SK-N-SH treated with all-trans-retinoic acid at 6 μM for 48 hours (cell line): ENCODE data around the gene EAPP.

Experiments
- ATAC-seq: fragments of 200-7000 bp; cut with Tn5 transposase; 3 replicates; pipeline ENCODE4 v1.9.1; 2020; ENCODE audit warnings: mild to moderate bottlenecking, moderate library complexity
- ARNTL ChIP-seq: fragments of 450-650 bp; formaldehyde crosslinking; IDR thresholded peaks from 2 replicates; pipeline ENCODE4 v1.5.0; 2020; ENCODE audit warnings: low read depth, mild to moderate bottlenecking, moderate library complexity, borderline replicate concordance
- CSDC2 ChIP-seq: fragments of 250-450 bp; sonication (Bioruptor Pico); IDR thresholded peaks from 2 replicates; pipeline ENCODE4 v1.5.0; 2020; ENCODE audit warnings: mild to moderate bottlenecking, moderate library complexity
- CSRNP3 ChIP-seq: fragments of 250-450 bp; sonication (Bioruptor Pico); IDR thresholded peaks from 2 replicates; pipeline ENCODE4 v1.5.1; 2021; ENCODE audit warnings: mild to moderate bottlenecking, moderate library complexity
- ESRRG ChIP-seq: fragments of 250-450 bp; sonication (Bioruptor Pico); IDR thresholded peaks from 2 replicates; pipeline ENCODE4 v1.6.1; 2021; ENCODE audit warnings: mild to moderate bottlenecking
- GLIS3 ChIP-seq: fragments of 250-450 bp; sonication (Bioruptor Pico); IDR thresholded peaks from 2 replicates; pipeline ENCODE4 v1.5.0; 2020; ENCODE audit warnings: mild to moderate bottlenecking, moderate library complexity
- ISL1 ChIP-seq: fragments of 250-450 bp; sonication (Bioruptor Pico); IDR thresholded peaks from 2 replicates; pipeline ENCODE4 v2.1.2; 2022; ENCODE audit warnings: mild to moderate bottlenecking, moderate library complexity
- OSR1 ChIP-seq: fragments of 250-450 bp; sonication (Bioruptor Pico); IDR thresholded peaks from 2 replicates; pipeline ENCODE4 v1.8.0; 2022; ENCODE audit warnings: moderate library complexity, mild to moderate bottlenecking, inconsistent platforms
- PATZ1 ChIP-seq: fragments of 250-450 bp; sonication (Bioruptor Pico); IDR thresholded peaks from 2 replicates; pipeline ENCODE4 v1.8.0; 2020; ENCODE audit warnings: mild to moderate bottlenecking, moderate library complexity, borderline replicate concordance
- PPARA ChIP-seq: fragments of 250-450 bp; sonication (Bioruptor Pico); IDR thresholded peaks from 2 replicates; pipeline ENCODE4 v1.5.0; 2020; ENCODE audit warnings: mild to moderate bottlenecking, borderline replicate concordance
- SNAI2 ChIP-seq: fragments of 250-450 bp; sonication (Bioruptor Pico); IDR thresholded peaks from 2 replicates; pipeline ENCODE4 v1.5.0; 2020; ENCODE audit warnings: mild to moderate bottlenecking, moderate library complexity
- TOX ChIP-seq: fragments of 250-450 bp; sonication (Bioruptor Pico); IDR thresholded peaks from 2 replicates; pipeline ENCODE4 v1.8.0; 2021; ENCODE audit warnings: mild to moderate bottlenecking, moderate library complexity, borderline replicate concordance
- TSHZ2 ChIP-seq: fragments of 250-450 bp; sonication (Bioruptor Pico); IDR thresholded peaks from 2 replicates; pipeline ENCODE4 v1.5.0; 2020; ENCODE audit warnings: mild to moderate bottlenecking, moderate library complexity
- ZC3H10 ChIP-seq: fragments of 250-450 bp; sonication (Bioruptor Pico); IDR thresholded peaks from 2 replicates; pipeline ENCODE4 v1.5.1; 2021; ENCODE audit warnings: mild to moderate bottlenecking, moderate library complexity
- ZFP3 ChIP-seq: fragments of 250-450 bp; sonication (Bioruptor Pico); IDR thresholded peaks from 2 replicates; pipeline ENCODE4 v1.5.0; 2020; ENCODE audit warnings: mild to moderate bottlenecking, moderate library complexity
- ZFP30 ChIP-seq: fragments of 450-650 bp; formaldehyde crosslinking; IDR thresholded peaks from 2 replicates; pipeline ENCODE4 v1.5.0; 2022; ENCODE audit warnings: mild to moderate bottlenecking, moderate library complexity
- ZNF70 ChIP-seq: fragments of 450-650 bp; formaldehyde crosslinking; IDR thresholded peaks from 2 replicates; pipeline ENCODE4 v1.5.0; 2020; ENCODE audit warnings: mild to moderate bottlenecking, moderate library complexity
- ZNF8 ChIP-seq: fragments of 450-650 bp; formaldehyde crosslinking; IDR thresholded peaks from 2 replicates; pipeline ENCODE4 v1.5.0; 2020; ENCODE audit warnings: mild to moderate bottlenecking, moderate library complexity
- TF ChIP-seq, protein P1 (sequence below): fragments of 250-450 bp; sonication (Bioruptor Pico); IDR thresholded peaks from 2 replicates; pipeline ENCODE4 v1.8.0; 2021; ENCODE audit warnings: low read depth, mild to moderate bottlenecking, moderate library complexity, borderline replicate concordance
- TF ChIP-seq, protein P2 (sequence below): fragments of 250-450 bp; sonication (Bioruptor Pico); IDR thresholded peaks from 2 replicates; pipeline ENCODE4 v1.5.1; 2020; ENCODE audit warnings: low read depth, mild to moderate bottlenecking, moderate library complexity

Gene EAPP

DNA sequence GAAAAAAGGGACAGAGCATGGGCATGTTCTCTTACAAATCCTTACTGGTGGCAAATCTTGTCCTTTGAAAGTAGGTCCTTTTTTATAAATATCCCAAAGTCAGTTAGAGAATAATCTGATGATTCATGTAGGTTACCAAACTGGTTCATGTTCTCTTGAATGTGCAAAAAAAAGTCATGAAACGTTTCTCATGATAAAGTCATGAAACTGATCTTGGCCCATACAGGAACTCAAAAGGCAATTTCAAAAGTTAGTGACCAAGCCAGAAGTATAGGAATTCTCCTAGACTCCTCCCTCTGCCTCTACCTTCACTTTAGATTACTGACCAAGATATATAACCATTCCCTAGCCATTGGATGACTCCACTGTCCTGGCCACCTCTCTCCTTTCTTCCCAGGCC, 50.2 kb downstream of the EAPP start:
- ATAC-seq, result no peak
- TF ChIP-seq PPARA (no peak), ESRRG (CRISPR knock-in tag) (no peak)
- TF ChIP-seq, all 23 proteins: peak for 0

- ATAC-seq, result no peak
- TF ChIP-seq ZNF70 (CRISPR knock-in tag) (no peak), OSR1 (CRISPR knock-in tag) (no peak)
- TF ChIP-seq, protein P1, sequence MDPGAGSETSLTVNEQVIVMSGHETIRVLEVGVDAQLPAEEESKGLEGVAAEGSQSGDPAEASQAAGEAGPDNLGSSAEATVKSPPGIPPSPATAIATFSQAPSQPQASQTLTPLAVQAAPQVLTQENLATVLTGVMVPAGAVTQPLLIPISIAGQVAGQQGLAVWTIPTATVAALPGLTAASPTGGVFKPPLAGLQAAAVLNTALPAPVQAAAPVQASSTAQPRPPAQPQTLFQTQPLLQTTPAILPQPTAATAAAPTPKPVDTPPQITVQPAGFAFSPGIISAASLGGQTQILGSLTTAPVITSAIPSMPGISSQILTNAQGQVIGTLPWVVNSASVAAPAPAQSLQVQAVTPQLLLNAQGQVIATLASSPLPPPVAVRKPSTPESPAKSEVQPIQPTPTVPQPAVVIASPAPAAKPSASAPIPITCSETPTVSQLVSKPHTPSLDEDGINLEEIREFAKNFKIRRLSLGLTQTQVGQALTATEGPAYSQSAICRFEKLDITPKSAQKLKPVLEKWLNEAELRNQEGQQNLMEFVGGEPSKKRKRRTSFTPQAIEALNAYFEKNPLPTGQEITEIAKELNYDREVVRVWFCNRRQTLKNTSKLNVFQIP, result no peak
Observed at GRCh38 chr14:34488528-34488927, 51.0 kb downstream of the EAPP start.

GRCh38 chr14:34484726-34485125, 54.8 kb downstream of the EAPP start:
- ATAC-seq, result no peak
- TF ChIP-seq, protein P2, sequence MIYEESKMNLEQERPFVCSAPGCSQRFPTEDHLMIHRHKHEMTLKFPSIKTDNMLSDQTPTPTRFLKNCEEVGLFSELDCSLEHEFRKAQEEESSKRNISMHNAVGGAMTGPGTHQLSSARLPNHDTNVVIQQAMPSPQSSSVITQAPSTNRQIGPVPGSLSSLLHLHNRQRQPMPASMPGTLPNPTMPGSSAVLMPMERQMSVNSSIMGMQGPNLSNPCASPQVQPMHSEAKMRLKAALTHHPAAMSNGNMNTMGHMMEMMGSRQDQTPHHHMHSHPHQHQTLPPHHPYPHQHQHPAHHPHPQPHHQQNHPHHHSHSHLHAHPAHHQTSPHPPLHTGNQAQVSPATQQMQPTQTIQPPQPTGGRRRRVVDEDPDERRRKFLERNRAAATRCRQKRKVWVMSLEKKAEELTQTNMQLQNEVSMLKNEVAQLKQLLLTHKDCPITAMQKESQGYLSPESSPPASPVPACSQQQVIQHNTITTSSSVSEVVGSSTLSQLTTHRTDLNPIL (CRISPR knock-in tag), result no peak
- TF ChIP-seq TSHZ2 (CRISPR knock-in tag) (no peak), ZNF70 (CRISPR knock-in tag) (no peak), ZFP30 (CRISPR knock-in tag) (no peak), ZC3H10 (CRISPR knock-in tag) (no peak), TOX (CRISPR knock-in tag) (no peak), CSDC2 (CRISPR knock-in tag) (no peak)
- TF ChIP-seq, all 23 proteins: peak for 0

DNA sequence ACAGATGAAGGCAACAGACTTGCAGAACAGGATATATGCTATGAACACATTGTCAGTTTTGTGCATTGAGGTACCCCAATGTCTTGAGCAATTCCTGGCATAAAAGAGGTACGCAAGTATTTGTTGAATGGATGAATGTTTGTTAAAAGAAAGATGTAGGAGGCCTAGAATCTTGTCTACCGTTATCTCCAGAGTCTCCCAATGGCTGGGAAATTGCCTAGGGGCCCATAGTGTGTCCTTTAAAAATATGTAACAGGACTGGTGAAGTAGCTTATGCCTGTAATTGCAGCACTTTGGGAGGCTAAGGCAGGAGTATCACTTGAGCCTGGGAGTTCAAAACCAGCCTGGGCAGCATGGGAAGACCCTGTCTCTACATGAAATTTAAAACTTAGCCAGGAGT, 57.0 kb downstream of the EAPP start:
- ATAC-seq, result no peak
- TF ChIP-seq SNAI2 (CRISPR knock-in tag) (no peak), PPARA (no peak), ARNTL (no peak), GLIS3 (CRISPR knock-in tag) (no peak), ESRRG (CRISPR knock-in tag) (no peak), CSDC2 (CRISPR knock-in tag) (no peak), ISL1 (CRISPR knock-in tag) (no peak), PATZ1 (no peak)
- TF ChIP-seq, protein P2 (CRISPR knock-in tag), result no peak
- TF ChIP-seq, protein P1, result no peak

DNA sequence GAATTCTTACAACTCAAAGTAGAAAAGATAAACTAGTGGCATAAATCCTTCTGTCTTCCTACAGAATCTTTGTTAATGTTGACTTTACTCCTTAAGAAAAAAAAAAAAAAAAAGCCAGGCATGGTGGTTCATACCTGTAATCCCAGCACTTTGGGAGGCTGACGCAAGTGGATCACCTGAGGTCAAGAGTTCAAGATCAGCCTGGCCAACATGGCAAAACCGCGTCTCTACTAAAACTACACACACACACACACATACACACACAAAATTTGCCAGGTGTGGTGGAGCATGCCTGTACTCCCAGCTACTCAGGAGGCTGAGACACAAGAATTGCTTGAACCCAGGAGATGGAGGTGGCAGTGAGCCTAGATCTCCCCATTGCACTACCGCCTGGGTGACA, 59.8 kb downstream of the EAPP start:
- TF ChIP-seq CSRNP3 (CRISPR knock-in tag) (no peak), SNAI2 (CRISPR knock-in tag) (no peak), ZNF8 (no peak), ZC3H10 (CRISPR knock-in tag) (no peak), OSR1 (CRISPR knock-in tag) (no peak), ZFP30 (CRISPR knock-in tag) (no peak), ZFP3 (CRISPR knock-in tag) (no peak)
- TF ChIP-seq, protein P2 (CRISPR knock-in tag), result no peak
- ATAC-seq, result no peak
